ENCODE data around the gene C4A.
"Not testable (repeated sequence)": the region's sequence is repeated elsewhere in the genome, so short reads cannot be mapped to it uniquely, and the experiment has no call there.

Gene C4A

GRCh38 chr6:32041050-32041321 is 59.1 kb downstream of the C4A start:
- H3K36me3 ChIP-seq (ENCODE audit: control insufficient read depth, insufficient read depth, low read length); H3K27me3 ChIP-seq (replicated peaks; ENCODE audit: control insufficient read depth, insufficient read depth, low read length, poor library complexity, severe bottlenecking); H3K4me1 ChIP-seq (ENCODE audit: control insufficient read depth, insufficient read depth, low read length, poor library complexity, severe bottlenecking); H3K9me3 ChIP-seq (ENCODE audit: control insufficient read depth, low read length); DNase-seq; H3K27ac ChIP-seq (ENCODE audit: insufficient read depth, low read length, poor library complexity, severe bottlenecking); H3K4me3 ChIP-seq (ENCODE audit: insufficient read depth, low read depth, low read length, poor library complexity, severe bottlenecking): not testable (repeated sequence)

- not testable (repeated sequence) for H3K27ac ChIP-seq (ENCODE audit: insufficient read depth, low read length, poor library complexity, severe bottlenecking); DNase-seq; H3K4me1 ChIP-seq (ENCODE audit: control insufficient read depth, insufficient read depth, low read length, poor library complexity, severe bottlenecking); H3K4me3 ChIP-seq (ENCODE audit: insufficient read depth, low read depth, low read length, poor library complexity, severe bottlenecking); H3K9me3 ChIP-seq (ENCODE audit: control insufficient read depth, low read length); H3K36me3 ChIP-seq (ENCODE audit: control insufficient read depth, insufficient read depth, low read length); H3K27me3 ChIP-seq (replicated peaks; ENCODE audit: control insufficient read depth, insufficient read depth, low read length, poor library complexity, severe bottlenecking)
Observed at GRCh38 chr6:32041385-32041784, 59.5 kb downstream of the C4A start.

- not testable (repeated sequence) for H3K4me3 ChIP-seq (ENCODE audit: insufficient read depth, low read depth, low read length, poor library complexity, severe bottlenecking); H3K4me1 ChIP-seq (ENCODE audit: control insufficient read depth, insufficient read depth, low read length, poor library complexity, severe bottlenecking); DNase-seq; H3K9me3 ChIP-seq (ENCODE audit: control insufficient read depth, low read length); H3K27me3 ChIP-seq (replicated peaks; ENCODE audit: control insufficient read depth, insufficient read depth, low read length, poor library complexity, severe bottlenecking); H3K27ac ChIP-seq (ENCODE audit: insufficient read depth, low read length, poor library complexity, severe bottlenecking); H3K36me3 ChIP-seq (ENCODE audit: control insufficient read depth, insufficient read depth, low read length)
Observed at GRCh38 chr6:32042276-32042675, 60.4 kb downstream of the C4A start.

- H3K9me3 ChIP-seq (ENCODE audit: control insufficient read depth, low read length); DNase-seq; H3K36me3 ChIP-seq (ENCODE audit: control insufficient read depth, insufficient read depth, low read length); H3K27me3 ChIP-seq (replicated peaks; ENCODE audit: control insufficient read depth, insufficient read depth, low read length, poor library complexity, severe bottlenecking); H3K4me3 ChIP-seq (ENCODE audit: insufficient read depth, low read depth, low read length, poor library complexity, severe bottlenecking); H3K4me1 ChIP-seq (ENCODE audit: control insufficient read depth, insufficient read depth, low read length, poor library complexity, severe bottlenecking); H3K27ac ChIP-seq (ENCODE audit: insufficient read depth, low read length, poor library complexity, severe bottlenecking): not testable (repeated sequence)
Observed at GRCh38 chr6:32043589-32044380, 61.9 kb downstream of the C4A start.

- H3K9me3 ChIP-seq (ENCODE audit: control insufficient read depth, low read length); H3K27me3 ChIP-seq (replicated peaks; ENCODE audit: control insufficient read depth, insufficient read depth, low read length, poor library complexity, severe bottlenecking); DNase-seq; H3K4me1 ChIP-seq (ENCODE audit: control insufficient read depth, insufficient read depth, low read length, poor library complexity, severe bottlenecking); H3K4me3 ChIP-seq (ENCODE audit: insufficient read depth, low read depth, low read length, poor library complexity, severe bottlenecking); H3K36me3 ChIP-seq (ENCODE audit: control insufficient read depth, insufficient read depth, low read length); H3K27ac ChIP-seq (ENCODE audit: insufficient read depth, low read length, poor library complexity, severe bottlenecking): not testable (repeated sequence)
Observed at GRCh38 chr6:32044916-32045315, 63.1 kb downstream of the C4A start.

- Histone ChIP-seq H3K4me3 (ENCODE audit: insufficient read depth, low read depth, low read length, poor library complexity, severe bottlenecking) (no peak overlapping the region), H3K36me3 (ENCODE audit: control insufficient read depth, insufficient read depth, low read length) (no peaks in the 10 kb centered on the region), H3K27me3 (replicated peaks; ENCODE audit: control insufficient read depth, insufficient read depth, low read length, poor library complexity, severe bottlenecking) (no peaks in the 10 kb centered on the region), H3K4me1 (ENCODE audit: control insufficient read depth, insufficient read depth, low read length, poor library complexity, severe bottlenecking) (no peaks in the 10 kb centered on the region), H3K9me3 (ENCODE audit: control insufficient read depth, low read length) (no peaks in the 10 kb centered on the region), H3K27ac (ENCODE audit: insufficient read depth, low read length, poor library complexity, severe bottlenecking) (no peak overlapping the region)
- no peak for DNase-seq
Observed at GRCh38 chr6:32045811-32046449, 64.1 kb downstream of the C4A start.

- H3K4me1 ChIP-seq (ENCODE audit: control insufficient read depth, insufficient read depth, low read length, poor library complexity, severe bottlenecking), result no peaks in the 10 kb centered on the region
- H3K36me3 ChIP-seq (ENCODE audit: control insufficient read depth, insufficient read depth, low read length), result no peaks in the 10 kb centered on the region
- no peak overlapping the region for H3K27ac ChIP-seq (ENCODE audit: insufficient read depth, low read length, poor library complexity, severe bottlenecking)
- H3K27me3 ChIP-seq (replicated peaks; ENCODE audit: control insufficient read depth, insufficient read depth, low read length, poor library complexity, severe bottlenecking), result no peaks in the 10 kb centered on the region
- H3K9me3 ChIP-seq (ENCODE audit: control insufficient read depth, low read length), result no peaks in the 10 kb centered on the region
- H3K4me3 ChIP-seq (ENCODE audit: insufficient read depth, low read depth, low read length, poor library complexity, severe bottlenecking), result no peak overlapping the region
- no peak for DNase-seq
Observed at GRCh38 chr6:32046450-32047083, 64.7 kb downstream of the C4A start.

GRCh38 chr6:32047084-32047478 is 65.2 kb downstream of the C4A start:
- H3K27me3 ChIP-seq (replicated peaks; ENCODE audit: control insufficient read depth, insufficient read depth, low read length, poor library complexity, severe bottlenecking), result no peaks in the 10 kb centered on the region
- no peak for DNase-seq
- H3K4me1 ChIP-seq (ENCODE audit: control insufficient read depth, insufficient read depth, low read length, poor library complexity, severe bottlenecking), result no peaks in the 10 kb centered on the region

GRCh38 chr6:32047539-32047854 is 65.6 kb downstream of the C4A start:
- Histone ChIP-seq H3K9me3 (ENCODE audit: control insufficient read depth, low read length) (no peaks in the 10 kb centered on the region), H3K27ac (ENCODE audit: insufficient read depth, low read length, poor library complexity, severe bottlenecking) (no peak overlapping the region)

More at GRCh38 chr6:32047084-32047478, 65.2 kb downstream of the C4A start:
- Histone ChIP-seq H3K27ac (ENCODE audit: insufficient read depth, low read length, poor library complexity, severe bottlenecking) (no peak overlapping the region), H3K9me3 (ENCODE audit: control insufficient read depth, low read length) (no peaks in the 10 kb centered on the region), H3K36me3 (ENCODE audit: control insufficient read depth, insufficient read depth, low read length) (no peaks in the 10 kb centered on the region), H3K4me3 (ENCODE audit: insufficient read depth, low read depth, low read length, poor library complexity, severe bottlenecking) (no peak overlapping the region)

More at GRCh38 chr6:32047539-32047854, 65.6 kb downstream of the C4A start:
- DNase-seq, result no peak
- H3K4me1 ChIP-seq (ENCODE audit: control insufficient read depth, insufficient read depth, low read length, poor library complexity, severe bottlenecking), result no peaks in the 10 kb centered on the region
- H3K27me3 ChIP-seq (replicated peaks; ENCODE audit: control insufficient read depth, insufficient read depth, low read length, poor library complexity, severe bottlenecking), result no peaks in the 10 kb centered on the region
- H3K4me3 ChIP-seq (ENCODE audit: insufficient read depth, low read depth, low read length, poor library complexity, severe bottlenecking), result no peak overlapping the region
- no peaks in the 10 kb centered on the region for H3K36me3 ChIP-seq (ENCODE audit: control insufficient read depth, insufficient read depth, low read length)

All from effector memory CD4-positive, alpha-beta T cell (primary cell).